HG03025 (cell line): ENCODE results near the gene KIAA1217.

Experiments used
- ATAC-seq: cut with Tn5 transposase; IDR thresholded peaks from one replicate; pipeline ENCODE4 v1.9.1; 2021; ENCODE audit warnings: mild to moderate bottlenecking, moderate library complexity; ENCODE audit not compliant: unreplicated experiment, low FRiP score

KIAA1217 gene

DNA sequence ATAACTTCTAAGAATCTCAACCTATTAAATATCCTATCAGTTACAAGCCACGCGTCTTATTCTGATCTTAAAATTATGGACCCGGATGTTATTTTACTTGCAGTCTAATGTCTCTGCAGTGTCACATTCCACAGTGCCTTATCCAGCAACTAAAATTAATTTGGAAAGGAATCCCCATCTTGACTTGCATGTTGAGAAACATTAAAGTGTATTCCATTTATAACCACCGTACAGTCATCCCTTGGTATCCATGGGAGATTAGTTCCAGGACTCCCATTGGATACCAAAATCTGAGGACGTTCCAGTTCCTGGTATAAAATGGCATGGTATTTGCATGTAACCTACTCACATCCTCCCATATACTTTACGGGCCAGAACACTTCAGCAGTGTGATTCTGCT, 320.0 kb downstream of the KIAA1217 start:
- ATAC-seq, result no peak

DNA sequence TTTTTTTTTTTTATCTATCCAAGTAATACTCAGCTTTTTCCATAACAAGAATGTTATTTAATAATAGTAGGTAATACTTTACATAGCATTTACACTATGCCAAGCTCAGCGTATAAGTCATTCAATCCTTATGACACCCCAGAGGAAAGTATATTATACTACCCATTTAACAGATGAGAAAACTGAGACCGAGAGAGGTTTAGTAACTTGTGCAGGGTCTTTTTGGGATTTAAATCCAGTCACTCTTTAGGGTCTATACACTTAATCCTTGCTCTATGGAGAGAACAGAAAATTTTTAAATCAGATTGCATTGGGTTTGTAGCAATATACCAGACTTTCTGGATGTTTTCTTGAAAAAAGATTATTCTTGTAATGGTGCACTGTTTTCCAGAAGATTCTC, 322.5 kb downstream of the KIAA1217 start:
- ATAC-seq, result no peak

- ATAC-seq, result no peak
Observed at GRCh38 chr10:24533981-24534380, 325.0 kb downstream of the KIAA1217 start.

- no peak for ATAC-seq
Observed at GRCh38 chr10:24536636-24537035, 327.7 kb downstream of the KIAA1217 start.

- no peak for ATAC-seq
Observed at GRCh38 chr10:24541239-24541753, 332.4 kb downstream of the KIAA1217 start.

DNA sequence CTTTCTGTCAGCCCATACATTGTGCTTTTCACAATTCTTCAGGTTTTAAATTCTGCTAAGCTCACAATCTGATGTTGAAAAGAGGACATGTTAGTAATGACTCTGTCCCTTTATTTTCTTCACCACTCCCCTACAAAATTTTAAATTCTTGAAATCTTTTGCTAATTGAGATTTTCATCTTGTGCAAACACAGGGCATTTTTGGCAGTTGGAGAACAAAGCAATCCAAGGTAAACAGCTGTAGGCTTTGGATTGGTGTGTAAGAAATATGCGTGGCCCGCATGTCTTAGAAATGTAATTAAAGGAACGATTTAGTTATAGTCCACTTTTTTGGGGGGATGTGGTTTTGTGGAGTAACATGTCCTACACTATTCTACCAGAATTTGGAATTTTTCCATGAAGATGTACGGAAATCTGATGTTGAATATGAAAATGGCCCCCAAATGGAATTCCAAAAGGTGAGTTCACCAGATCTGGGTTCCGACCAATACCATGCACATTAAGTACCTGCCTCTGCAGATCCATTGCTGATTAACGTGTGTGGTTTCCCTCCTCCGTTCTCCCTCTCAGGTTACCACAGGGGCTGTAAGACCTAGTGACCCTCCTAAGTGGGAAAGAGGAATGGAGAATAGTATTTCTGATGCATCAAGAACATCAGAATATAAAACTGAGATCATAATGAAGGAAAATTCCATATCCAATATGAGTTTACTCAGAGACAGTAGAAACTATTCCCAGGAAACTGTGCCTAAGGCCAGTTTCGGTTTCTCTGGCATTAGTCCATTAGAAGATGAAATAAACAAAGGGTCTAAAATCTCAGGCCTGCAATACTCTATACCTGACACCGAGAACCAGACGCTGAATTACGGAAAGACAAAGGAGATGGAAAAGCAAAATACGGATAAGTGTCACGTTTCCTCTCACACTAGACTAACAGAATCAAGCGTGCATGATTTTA, 333.7 kb downstream of the KIAA1217 start:
- ATAC-seq, result no peak

DNA sequence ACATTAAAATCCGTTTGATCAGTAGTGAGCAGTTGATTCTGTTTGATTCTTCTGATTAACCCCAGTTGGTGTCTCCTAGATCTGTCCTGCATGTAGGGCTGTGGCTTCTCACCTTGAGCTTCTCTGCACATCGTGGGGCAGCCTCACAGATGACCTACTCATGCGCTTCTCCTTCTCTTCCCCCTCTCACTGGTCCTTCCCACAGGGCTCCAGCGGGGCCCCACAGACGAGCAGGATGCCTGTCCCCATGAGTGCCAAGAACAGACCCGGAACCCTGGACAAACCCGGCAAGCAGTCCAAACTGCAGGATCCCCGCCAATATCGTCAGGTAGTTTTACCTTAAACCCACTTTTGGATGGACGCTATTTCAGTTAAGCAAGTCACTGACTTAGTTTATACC, 335.8 kb downstream of the KIAA1217 start:
- ATAC-seq, result no peak

GRCh38 chr10:24545585-24545984, 336.6 kb downstream of the KIAA1217 start:
- ATAC-seq, result no peak

DNA sequence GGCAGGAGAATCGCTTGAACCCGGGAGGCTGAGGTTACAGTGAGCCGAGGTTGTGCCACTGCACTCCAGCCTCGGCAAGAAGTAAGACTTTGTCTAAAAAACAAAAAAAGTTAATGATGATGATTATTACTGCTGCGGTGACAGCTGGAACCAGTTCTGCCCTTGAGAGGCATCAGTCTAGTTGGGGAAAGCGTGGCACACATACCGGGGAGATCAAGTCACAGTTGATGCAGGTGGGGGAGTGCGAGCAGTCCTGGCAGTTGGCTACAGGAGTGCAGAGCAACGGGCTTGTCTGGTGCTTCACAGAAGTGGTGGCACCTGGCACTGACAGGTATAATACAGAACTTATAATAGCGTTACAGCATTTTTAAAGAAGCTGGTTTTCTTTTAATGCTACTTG, 341.7 kb downstream of the KIAA1217 start:
- no peak for ATAC-seq

GRCh38 chr10:24551161-24551560, 342.2 kb downstream of the KIAA1217 start:
- no peak for ATAC-seq

- no peak for ATAC-seq
Observed at GRCh38 chr10:24552346-24553016, 343.5 kb downstream of the KIAA1217 start.

DNA sequence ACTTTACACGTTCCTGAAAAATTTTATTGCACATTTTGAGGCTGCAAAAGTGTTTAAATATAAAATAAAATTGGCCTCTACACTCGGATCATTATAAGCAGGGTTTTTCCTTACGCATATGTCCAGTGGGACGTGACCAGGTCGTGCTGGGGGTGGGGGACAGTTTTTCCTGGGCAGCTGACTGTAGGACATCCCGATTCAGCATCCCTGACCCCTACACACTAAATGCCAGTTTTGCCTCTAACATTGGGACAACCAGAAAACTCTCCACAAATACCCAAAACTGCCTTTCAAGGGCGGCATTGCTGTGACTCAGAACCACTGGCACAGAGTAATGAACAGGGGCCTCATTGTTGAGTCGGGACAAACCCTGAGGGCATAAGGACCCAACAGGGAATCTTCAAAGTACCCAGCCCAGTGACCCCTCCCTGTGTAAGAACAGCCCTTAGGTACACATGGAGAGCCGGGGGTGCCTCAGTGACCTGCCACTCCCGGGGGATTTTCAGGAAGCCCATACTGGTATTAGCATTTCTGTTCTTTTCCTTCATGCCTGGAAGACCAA, 344.2 kb downstream of the KIAA1217 start:
- ATAC-seq, result no peak

DNA sequence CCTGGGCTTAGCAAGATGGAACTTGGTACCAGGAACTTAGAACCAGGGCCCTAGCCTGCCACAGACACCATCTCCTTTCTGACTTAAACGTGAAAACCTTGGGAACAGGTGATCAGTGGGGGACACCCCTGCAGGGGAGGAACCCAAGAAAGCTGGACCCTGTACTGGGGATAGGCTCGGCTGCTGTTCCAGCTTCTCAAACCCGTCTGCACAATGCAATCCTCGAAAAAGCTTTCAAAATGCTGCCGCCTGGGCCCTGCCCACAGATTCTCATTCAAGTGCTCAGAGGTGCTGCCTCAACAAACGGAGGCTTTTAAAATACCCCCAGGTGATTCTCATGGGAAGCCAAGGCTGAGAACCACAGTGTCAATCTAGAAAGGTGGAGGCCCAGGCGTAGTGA, 345.1 kb downstream of the KIAA1217 start:
- no peak for ATAC-seq

- ATAC-seq, result no peak
Observed at GRCh38 chr10:24556126-24556749, 347.3 kb downstream of the KIAA1217 start.

DNA sequence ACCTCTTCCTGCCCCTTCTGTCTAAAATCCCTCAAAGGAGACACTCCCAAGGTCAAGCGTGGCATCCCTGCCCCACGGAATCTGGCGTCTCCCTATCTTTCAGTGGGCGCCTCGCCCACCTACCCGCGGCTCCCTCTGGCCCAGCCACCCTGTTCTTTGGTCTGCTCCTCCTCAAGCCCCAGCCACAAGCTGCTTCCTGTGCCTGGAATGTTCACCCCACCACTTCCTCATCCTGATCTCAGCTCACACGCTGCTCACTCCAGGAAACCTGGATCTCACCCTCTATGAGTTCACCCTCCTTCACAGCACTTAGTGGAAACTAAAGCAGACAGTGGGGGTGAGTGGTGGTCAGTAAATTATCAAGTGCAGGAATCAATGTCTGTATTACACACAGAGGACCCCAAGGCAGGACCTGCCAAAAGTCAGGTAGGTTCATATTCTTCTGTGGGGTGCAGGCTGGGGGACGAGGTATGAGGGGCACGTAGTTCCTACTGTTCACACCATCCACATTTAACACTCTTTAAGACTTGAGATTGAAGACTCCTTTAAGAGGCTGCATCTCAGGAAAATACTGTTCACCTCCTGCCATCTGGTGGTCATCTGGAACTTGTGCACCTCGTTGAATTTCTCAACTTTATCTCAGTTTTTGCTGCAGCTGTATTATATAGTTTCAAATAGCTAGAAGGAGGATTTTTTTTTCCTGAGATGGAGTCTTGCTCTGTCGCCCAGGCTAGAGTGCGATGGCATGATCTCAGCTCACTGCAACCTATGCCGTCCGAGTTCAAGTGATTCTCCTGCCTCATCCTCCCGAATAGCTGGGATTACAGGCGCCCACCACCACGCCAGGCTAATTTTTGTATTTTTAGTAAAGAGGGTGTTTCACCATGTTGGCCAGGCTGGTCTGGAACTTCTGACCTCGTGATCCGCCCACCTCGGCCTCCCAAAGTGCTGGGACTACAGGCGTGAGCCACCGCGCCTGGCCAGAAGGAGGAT, 348.1 kb downstream of the KIAA1217 start:
- no peak for ATAC-seq

DNA sequence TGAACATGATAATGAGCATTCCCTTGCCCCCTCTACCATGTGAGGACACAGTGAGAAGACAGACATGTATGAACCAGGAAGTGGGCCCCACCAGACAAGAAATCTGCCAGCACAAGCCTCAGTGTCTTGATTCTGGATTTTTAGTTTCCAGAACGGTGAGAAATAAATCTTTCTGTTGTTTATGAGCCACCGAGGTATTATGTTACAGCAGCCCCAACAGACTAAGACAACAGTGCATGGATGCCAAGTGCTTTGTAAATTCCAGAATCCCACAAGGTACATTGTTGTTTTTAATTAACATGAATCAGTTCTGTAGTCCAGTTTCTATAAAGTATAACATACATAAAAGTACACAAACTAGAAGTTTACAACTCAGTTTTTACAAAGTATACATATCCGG, 352.5 kb downstream of the KIAA1217 start:
- no peak for ATAC-seq

DNA sequence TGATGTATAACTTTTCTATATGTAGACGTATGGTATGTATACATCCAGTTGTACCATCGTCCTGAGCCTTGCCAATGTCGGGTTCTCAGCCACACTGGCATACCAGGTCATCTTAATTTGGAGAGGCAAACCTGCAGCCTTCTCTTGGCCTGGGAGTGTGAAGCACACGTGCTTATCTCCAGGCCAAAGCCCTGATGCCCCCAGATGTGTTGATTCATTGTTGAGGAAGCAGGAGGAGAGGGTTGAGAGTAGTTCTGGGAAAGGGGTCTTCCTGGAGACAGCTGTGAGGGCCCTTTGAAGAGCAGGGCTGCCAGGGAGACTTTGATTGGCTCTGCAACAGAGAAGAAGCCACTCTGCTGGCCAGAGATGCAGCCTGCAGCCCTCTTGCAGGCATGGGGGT, 359.1 kb downstream of the KIAA1217 start:
- ATAC-seq, result no peak

DNA sequence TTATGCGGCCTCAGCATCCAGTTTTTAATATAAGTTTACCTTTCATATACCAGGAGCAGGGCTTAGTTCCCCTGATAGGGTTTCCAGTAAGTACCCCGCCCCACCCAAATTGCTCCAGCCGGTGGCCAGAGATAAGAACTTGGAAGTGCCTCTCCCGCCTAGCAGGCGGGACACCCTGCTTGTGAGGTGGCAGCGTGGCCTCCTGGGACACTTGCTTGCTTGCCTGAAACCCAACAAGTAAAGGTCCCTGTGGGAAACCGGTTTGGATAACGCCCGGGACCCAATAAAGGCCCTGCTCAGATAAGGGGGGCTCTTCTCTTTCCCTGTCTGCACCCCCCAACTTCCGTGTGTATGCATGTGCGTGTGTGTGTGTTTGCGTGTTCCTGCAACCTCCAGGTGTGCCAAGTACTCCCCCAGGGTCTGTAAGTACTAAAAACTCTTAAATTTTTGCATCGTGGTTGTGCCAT, 360.4 kb downstream of the KIAA1217 start:
- ATAC-seq, result no peak

GRCh38 chr10:24569828-24570657, 361.1 kb downstream of the KIAA1217 start:
- no peak for ATAC-seq
